NCI-H1092 (cell line): ENCODE results near the gene DOK7.

Experiments used
- DNase-seq: peaks from one replicate; lab custom pipeline; 2025; lab: John Stamatoyannopoulos, UW

The DOK7 gene

DNA sequence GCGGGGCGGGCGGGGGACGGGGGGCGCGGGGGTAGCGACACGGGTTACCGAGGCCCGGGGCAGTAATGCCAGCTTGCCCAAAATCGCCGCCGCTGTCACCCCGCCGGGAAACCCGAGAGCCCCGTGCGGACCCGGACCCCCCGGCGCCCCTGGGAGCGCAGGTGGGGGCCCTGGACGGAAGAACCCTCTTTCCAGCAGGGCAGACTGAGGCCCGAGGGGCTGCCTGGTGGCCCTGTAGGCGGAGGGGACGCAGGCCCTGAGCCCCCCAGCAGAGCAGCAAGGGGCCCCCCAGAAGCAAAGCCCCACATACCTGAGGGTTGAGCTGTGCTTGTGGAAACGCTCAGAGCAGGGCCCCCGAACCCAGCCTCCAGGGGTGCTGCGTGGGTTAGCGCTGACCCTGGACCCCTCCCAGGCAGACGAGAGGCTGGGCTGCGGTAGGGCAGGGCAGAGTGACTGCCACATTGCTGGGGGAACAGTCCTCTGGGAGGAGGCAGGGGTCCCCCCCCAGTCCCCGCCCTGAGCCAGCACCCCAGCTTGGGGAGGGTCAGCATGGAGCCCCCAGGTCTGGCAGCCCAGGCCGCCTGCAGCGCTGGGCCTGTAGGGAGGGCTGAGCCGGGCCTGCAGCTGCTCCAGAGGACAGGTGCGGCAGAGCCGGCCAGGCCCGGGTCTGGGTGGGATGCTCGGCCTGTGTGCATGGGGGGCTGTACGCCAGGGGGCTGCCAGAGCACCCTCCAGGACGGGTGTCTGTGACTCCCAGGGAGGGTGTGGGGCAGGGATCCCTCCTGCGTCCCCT, 646 bp downstream of the DOK7 start:
- no peak for DNase-seq

DNA sequence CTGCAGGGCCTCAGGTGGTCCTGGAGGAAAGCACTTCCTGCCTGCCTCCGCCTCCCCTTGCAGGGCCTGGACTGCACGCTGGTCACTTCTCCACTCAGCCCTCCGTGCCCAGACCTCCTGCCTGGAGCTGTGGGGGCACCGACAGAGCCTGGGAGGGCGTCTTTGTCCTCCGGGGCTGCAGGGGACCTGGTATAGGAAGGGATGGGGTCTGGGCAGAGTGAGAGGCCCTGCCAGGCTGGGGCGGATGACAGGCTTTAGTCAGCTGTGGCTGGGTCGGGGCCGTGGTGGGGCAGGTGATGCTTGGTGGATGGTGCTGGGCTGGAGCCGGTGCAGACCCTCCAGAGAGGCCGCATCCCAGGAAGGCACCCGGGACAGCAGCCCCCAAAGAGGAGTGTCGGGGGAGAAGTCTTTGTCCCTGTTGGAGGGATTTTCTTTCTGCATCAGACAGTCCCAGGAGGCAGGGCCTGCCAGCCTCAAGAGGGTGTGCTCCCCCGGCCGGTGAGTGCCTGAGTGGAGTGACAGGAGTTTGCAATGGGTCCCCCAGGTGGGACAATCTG, 1.3 kb downstream of the DOK7 start:
- DNase-seq: no peak

DNA sequence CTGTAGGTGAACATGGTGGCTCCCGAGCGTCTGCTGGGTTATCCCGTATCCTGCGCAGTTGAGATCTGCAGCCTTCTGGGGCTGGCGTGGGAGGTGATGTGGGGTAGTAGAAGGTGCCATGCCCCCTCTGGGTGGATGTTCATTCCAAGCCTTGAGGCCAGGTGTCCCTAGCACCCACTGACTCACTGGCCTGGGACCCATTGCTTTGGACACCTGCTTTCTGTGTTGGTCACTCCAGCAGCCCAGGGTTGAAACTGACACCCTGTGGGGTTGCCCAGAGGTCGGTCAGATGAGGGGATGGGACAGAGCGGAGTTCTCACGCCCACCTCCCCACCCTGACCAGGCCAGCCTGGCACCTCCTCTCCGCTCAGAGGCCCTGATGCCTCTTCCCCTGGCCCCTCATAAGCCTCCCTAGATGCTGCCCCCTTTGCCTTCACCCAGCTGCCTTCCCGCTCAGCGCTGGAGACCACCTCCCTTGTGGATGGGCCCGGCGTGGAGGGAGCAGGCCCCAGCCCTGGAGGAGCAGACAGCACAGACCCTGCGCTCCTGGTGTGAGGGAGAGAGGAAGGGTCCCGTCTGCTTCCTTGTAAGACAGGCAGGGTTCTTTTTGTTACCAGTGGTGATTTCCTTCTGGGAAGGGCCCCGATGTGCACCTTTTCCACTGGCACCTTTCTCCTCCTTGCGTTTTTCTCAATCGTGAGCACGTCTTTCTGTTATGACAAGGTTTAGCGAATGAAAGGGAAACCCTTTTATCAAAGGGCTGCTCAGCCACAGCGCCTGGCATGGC, 2.0 kb downstream of the DOK7 start:
- DNase-seq: no peak

DNA sequence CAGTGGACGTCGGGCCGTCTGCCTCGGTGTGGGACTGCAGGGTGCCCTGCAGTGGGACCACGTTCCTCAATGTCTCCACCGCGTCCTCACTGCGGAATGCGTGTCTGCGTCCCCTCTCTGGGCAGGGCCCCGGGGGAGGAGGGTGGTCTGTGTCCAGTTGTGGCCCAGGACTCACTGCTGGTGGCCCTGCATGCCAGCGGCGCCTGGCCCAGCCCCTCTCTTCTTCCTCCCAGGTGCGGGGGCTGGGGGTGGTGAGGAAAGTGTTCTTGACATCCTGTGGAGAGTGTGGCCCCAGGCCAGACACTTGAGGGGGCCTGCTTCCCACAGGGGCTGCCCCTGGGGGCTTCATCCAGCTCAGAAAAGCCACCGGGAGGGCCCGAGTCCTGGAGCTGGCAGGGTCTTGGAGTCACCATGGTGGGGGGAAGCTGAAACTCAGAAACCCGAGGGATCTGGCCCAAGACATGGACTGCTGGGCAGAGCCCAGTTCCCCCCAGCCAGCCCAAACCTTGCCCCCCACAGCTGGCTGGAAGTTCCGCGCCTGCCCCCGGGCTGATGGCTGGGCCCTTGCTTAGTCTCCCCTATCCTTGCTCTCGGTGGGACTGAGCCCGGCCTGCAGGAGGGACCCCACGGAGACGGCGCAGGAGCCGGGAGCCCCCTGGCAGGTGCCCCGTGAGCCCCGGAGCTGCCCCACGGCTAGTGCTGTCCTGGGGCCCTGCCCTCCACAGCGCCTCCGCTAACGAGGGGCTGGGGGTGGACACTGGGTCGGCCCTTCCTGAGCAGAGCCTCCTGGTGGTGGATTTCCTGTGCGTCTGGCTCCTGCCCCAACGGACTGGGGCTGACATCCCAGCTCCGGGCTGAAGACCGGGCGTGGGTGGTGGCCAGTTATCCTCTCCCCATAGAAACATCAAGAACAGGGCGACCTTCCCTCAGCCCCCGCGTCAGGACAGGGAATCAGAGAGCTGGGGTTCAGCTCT, 2.9 kb downstream of the DOK7 start:
- DNase-seq: no peak

DNA sequence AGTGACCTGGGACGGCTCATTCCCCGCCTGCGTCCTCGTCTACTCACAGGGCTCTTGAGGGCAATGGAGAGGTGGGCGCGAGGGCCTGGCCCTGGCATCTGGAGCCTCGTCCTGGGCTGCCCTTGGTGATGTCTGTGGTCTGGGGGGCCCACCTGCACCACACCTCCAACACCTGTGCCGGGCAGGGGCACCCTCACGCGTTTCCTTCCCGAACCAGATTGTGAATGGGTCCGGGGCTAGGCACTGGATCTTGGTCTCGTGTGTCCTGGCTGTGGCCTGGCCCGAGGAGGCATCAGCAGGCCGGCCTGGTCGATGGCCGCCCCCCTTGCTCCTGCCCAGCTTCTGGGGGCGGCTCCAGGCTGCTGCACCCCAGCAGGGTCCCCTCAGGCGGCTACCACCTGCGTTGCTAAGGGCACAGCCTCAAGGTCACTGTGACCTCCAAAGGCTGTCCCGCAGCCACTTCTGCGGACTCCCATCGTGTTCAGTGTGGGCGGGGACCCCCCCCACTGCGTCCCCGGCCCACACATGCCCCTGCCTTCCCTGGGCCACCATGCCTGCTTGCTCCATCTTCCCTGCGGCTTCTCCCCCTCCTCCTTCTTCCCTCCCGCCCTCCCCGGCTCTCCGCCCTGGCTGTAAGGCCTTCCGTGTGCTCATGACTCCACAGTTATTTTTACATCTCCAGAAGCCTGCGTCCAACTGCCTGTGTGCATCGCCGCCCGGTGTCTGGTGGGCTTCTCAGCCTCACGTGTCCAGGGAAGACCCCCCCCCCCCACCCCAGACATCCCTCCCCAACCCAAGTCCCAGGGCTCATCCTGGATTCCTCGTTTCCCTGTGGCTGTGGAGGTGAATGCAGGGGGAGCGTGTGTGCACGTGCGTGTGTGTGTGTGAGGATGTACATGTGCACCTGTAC, 3.8 kb downstream of the DOK7 start:
- no peak for DNase-seq

DNA sequence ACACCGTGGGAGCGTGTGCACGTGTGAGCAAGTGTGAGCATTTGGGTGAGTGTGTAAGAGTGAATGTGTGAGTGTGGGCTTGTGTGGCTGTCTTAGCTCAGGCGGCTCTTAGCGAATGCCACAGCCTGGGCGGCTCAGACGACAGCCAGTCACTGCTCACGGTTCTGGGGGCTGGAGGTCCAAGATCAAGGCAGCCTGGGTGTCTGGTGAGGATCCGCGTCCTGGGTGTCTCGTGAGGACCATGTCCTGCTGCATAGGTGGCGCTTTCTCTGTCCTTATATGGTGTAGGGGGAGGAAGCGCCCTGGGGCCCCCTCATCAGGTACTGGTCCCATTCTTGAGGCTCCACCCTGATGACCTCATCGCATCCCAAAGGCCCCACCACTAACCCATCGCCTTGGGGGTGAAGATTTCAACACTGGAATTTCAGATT, 4.5 kb downstream of the DOK7 start:
- DNase-seq: no peak

DNA sequence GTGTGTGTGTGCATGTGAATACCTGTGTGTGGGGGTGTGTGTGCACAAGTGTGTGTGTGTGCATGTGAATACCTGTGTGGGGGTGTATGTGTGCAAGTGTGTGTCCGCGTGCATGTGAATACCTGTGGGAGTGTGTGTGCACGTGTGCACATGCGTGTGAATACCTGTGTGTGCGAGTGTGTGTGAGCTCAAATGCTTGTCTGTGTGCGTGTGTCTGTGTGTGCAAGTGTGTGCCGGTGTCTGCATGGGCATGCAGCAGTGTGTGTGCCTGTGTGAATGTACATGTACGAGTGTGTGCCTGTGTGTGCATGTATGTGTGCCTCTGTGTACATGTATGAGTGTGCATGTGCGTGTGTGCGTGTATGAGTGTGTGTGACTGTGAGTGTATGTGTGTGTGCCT, 5.0 kb downstream of the DOK7 start:
- DNase-seq: no peak

DNA sequence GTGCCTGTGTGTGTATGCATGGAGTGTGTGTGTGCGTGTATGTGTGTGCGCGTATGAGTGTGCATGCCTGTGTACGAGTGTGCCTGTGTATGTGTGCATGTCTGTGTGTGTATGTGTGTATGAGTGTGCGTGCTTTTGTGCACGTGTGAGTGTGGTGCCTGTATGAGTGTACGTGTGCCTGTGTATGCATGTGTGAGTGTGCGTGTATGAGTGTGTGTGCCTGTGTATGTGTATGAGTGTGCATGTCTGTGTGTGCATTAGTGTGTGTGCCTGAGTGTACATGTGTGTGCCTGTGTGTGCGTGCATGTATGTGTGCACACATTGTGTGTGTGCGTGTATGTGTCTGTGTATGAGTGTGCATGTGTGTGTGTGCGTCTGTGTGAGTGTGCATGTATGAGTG, 5.7 kb downstream of the DOK7 start:
- no peak for DNase-seq

DNA sequence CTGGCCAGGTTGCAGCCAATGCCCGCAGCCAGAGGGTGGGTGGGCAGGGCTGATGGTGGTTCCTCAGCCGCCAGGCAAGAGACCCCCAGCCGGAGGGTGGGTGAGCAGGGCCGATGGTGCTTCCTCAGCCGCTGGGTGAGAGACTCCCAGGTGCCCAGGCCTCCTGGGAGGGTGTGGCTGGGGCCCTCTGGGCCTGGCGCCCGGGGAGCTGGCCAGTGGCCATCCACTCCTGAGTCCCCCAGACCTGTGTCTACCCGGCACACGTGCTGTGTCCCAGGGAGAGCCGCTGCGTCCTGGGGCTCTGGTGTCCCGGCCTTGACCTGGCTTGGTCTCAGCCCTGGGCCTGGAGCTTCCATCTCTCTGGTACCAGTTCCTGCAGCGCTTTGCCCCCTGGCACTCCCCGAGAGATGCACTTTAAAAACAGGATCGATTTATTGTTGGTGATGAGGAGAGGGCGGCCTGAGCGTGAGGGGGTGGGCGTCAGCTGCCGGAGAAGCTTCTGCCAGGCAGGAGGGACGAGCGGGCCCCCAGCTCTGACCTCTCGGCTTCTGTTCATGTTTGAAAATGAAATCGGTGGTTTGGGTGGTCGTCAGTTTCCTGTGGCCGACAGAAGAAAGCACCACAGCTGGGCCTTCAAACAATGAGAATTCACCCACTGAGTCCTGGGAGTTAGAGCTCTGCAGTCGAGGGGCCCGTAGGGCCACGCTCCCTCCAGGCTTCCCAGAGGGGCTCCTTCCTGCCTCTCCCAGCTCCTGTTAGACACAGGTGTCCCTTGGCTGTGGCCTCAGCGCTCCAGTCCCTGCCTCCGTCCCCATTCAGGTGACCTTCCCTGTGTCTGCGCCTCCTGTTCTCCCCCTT, 6.5 kb downstream of the DOK7 start:
- DNase-seq: peak; percentile 21

DNA sequence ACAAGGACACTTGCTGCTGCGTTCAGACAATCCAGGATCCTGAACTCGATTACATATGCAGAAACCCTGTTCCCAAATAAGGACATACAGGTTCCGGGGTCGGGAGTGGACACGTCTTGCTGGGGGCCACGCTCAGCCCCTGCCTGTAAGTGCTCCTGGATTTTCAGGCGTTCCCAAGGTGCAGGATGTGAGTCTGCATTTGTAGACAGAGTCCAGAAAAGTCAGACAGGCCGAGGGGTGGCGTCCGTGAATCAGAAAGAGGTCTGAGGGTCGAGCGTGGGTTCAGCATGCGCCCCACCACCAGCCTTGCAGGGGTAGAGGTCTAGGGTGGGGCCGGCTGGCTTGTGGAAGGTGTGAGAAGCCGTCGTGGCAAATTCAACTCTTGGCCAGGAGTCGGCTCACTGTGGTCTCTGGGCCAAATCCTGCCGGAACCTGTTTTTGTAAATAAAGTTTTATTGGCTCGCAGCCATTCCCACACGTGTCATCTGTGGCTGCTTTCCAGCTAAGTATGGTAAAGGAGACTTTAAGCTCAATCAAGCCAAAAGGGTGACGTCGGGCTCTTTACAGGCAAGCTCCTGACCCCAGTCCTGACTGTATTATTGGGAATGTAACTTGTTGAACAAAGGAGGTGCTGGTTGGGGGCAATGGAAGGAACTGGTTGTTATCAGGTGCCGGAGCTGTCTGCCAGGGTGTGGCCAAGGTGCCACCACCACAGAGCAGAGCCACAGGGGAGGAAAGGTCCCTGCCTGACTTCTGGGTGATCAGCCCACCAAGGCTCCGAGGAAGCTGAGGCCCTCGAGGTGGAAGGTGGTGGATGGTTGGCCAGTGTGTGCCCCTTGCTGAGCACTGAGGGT, 7.4 kb downstream of the DOK7 start:
- DNase-seq: no peak

DNA sequence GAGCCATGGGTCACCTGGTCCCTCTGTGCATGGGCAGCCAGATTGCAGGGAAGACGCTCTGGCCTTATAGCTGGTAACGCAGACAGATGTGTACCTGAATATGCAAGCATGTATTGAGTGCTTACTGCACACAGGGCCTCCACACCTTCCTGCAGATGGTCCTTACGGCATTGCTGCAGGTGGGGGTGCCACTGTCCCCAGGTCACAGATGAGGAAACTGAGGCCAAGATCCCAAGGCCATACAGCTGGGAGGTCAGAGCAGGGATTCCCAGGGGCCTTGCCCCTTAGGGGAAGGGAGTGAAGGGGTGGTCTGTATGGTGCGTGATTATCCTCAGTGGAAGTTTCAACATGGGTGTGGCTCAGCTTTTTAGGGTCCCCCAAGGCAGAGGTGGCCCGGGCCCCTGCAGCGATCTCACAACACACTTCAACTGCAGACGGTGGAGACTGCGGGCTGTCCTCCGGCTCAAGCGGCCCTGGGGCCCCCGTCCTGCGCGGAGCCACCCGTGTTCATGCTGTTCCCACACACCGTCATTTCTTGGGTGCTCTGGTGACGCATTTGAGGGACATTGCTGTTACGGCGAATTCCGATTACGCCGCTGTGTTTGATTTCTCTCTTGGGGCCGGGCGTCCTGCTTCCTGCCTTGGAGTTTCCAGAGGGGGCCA, 8.1 kb downstream of the DOK7 start:
- DNase-seq: no peak

DNA sequence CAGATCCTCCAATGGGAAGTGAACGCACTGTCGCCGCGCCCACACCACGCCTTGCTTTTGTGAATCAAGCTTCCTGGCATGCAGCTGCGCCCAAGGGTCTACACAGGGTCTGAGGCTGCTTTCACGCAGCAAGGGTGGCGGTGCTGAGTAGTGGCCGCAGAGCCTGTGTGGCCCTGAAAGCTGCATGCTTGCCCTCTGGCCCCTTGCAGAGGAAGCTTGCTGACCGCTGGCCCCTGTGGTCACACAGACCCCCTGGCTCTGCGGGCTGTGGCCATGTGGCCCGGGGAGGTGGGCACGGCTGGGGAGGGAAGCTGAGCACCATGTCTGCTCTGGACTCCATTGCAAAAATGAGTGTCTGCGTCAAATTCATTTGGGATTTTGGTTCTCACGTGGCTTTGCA, 8.8 kb downstream of the DOK7 start:
- no peak for DNase-seq

DNA sequence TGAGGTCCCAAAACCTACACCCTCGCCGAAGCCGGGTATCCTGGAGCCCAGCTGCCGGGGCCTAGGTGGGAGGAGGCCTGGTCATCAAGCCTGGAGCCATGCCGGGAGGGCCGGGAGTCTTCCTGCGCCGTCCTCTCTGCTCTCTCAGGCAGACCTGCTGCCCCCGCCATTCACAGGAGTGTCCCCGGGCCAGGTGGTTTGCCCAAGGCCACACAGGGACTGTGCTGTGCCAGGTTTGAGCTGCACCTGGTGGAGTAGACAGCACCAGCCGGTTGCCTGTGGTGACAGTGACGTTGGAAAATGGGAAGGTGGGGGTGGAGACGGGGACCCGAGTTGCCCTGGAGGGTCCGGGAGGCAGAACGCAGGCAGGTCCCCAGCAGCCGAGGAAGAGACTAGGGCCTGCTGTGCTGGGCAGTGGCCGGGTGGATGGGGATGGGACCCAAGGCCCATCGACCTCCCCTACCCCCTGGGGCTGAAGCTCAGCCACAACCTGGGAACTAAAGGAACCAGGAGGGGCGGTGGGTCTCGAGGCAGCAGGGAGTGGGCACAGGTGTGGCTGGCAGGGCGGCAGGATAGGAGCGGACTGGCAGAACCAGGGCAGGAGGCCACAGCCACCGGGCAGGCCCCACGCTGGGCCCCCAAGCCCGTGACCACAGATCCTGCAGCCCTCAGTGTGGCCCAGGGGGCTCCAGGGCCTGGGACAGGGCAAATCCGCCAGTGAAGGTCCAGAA, 9.5 kb downstream of the DOK7 start:
- no peak for DNase-seq

DNA sequence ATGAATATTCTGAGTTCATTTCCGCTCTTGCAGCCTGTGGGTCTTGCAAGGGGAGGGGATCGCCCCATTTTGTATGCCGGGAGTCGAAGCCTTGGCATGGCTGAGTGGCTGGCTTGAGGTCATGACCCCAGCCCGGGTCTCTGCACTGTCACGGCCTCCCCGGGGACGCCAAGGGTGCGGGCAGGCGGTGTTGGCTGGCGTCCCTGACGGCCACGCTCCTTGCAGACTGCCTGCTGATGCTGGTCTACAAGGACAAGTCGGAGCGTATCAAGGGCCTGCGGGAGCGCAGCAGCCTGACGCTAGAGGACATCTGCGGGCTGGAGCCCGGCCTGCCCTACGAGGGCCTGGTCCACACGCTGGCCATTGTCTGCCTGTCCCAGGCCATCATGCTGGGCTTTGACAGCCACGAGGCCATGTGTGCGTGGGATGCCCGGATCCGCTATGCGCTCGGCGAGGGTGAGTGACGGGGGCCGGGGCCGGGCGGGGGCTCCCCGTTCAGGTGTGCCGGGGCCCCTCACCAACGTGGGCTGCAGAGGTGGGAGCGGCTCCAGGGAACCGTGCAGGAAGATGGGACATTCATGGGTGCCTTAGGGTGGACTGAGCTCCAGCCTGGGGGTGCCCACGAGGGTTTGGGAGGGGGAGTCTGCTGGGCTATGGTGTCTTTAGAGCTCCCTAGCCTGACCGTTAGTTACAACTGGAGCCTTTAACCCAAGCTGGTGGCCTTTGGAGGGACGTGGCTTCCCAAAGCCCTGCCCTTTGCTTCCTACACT, 10.3 kb downstream of the DOK7 start:
- no peak for DNase-seq

DNA sequence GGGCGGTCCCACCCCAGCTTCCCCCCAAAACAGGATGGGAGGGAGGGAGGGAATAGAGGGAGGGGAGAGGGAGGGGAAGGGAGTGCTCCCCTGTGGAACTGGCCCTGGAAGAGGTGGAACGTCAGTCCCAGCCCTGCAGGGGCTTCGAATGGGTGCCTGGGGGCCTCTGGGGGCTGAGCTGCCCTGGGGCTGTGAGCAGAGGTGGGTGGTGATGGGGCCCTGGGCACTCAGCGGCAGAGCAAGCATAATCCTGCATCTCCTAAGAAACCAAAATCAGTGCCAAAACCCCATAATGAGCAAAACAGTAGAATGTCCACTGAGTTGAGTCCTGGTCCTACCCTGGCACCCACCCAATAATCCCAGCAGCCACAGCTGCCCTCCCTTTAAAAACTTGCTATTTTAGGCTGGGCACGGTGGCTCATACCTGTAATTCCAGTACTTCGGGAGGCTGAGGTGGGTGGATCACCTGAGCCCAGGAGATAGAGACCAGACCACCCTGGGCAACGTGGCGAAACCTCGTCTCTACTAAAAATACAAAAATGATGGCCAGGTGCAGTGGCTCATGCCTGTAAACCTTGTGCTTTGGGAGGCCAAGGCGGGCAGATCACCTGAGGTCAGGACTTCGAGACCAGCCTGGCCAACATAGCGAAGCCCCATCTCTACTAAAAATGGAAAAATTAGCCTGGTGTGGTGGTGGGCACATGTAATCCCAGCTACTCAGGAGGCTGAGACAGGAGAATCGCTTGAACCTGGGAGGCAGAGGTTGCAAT, 11.1 kb downstream of the DOK7 start:
- DNase-seq: no peak

DNA sequence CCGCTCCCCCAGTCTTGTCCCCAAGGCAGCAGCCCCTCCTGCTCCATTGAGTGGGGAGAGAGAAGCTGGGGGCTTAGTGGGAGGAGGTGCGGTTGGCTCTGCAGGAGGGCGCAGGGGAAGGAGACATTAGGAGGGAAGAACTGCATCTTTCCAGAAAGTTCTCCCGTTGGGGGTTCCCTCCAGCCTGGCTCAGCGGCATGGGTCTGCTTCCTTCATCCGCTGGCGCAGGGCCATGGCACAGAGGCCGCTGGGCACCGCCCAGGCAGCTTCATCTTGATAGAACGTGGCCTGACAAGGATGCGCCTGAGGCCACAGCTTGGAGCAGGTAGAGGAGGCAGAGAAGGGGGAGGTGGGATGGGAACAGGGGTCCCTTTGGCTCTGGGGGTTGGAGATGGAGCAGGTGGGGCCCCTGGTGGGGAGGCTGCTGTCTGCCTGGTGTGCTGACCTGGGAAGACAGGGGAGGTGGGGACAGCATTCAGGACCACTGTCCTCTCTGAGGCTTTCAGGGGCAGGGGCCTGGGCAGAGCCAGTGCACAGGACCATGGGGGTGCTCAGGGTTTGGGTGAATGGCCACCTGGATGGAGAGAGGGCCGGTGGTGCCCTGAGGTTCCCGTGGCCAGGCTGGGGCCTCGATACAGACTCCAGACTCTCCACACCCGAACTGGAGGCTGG, 12.1 kb downstream of the DOK7 start:
- no peak for DNase-seq
